DND-41 (cell line): ENCODE results near the gene DSTN.

Experiments
- ATAC-seq: fragments of 200-7000 bp; cut with Tn5 transposase; 3 replicates; pipeline ENCODE4 v1.9.1; 2021; ENCODE audit warnings: low read depth; ENCODE audit not compliant: insufficient read depth
- DNase-seq: peaks from one replicate; pipeline ENCODE4 v3.0.0-alpha.2; 2020
- H2AFZ ChIP-seq: 2 replicates; pipeline ENCODE4 v1.6.0; 2012; ENCODE audit warnings: low read depth, low read length
- H3K27ac ChIP-seq: 2 replicates; pipeline ENCODE4 v1.5.1; 2012; ENCODE audit warnings: low read length, inconsistent platforms
- H3K27me3 ChIP-seq: fragments of 200-600 bp; sonication (generic); 2 replicates; pipeline ENCODE4 v1.6.0; 2012; ENCODE audit warnings: low read length, mild to moderate bottlenecking, inconsistent platforms; ENCODE audit not compliant: insufficient read depth, poor library complexity
- H3K36me3 ChIP-seq: 2 replicates; pipeline ENCODE4 v1.5.1; 2012; ENCODE audit warnings: low read length, inconsistent platforms; ENCODE audit not compliant: insufficient read depth
- H3K4me1 ChIP-seq: 2 replicates; pipeline ENCODE4 v1.5.1; 2012; ENCODE audit warnings: mild to moderate bottlenecking, low read length; ENCODE audit not compliant: insufficient read depth
- H3K4me2 ChIP-seq: 2 replicates; pipeline ENCODE4 v1.6.0; 2012; ENCODE audit warnings: mild to moderate bottlenecking, moderate library complexity, low read length, inconsistent platforms; ENCODE audit not compliant: insufficient read depth
- H3K4me3 ChIP-seq, 2 experiments: fragments of 200-600 bp in 1 of 2; shearing (Covaris generic) in 1 of 2; 2 replicates each; pipeline ENCODE4 v1.5.1; 2012 to 2016; ENCODE audit warnings: inconsistent platforms in 2 of 2, low read length in 2 of 2, mild to moderate bottlenecking in 2 of 2, low read depth in 1 of 2, moderate library complexity in 1 of 2
- H3K79me2 ChIP-seq: 2 replicates; pipeline ENCODE4 v1.6.0; 2012; ENCODE audit warnings: low read length, inconsistent platforms; ENCODE audit not compliant: insufficient read depth
- H3K9ac ChIP-seq: 2 replicates; pipeline ENCODE4 v1.6.0; 2012; ENCODE audit warnings: low read depth, mild to moderate bottlenecking, inconsistent platforms, low read length, moderate library complexity
- H3K9me3 ChIP-seq: 2 replicates; pipeline ENCODE4 v1.5.1; 2012; ENCODE audit warnings: low read length, moderate library complexity, mild to moderate bottlenecking, inconsistent platforms; ENCODE audit not compliant: insufficient read depth, severe bottlenecking
- H4K20me1 ChIP-seq: 2 replicates; pipeline ENCODE4 v1.6.0; 2012; ENCODE audit warnings: low read length; ENCODE audit not compliant: insufficient read depth
- EZH2 ChIP-seq: IDR thresholded peaks from 3 replicates; pipeline ENCODE4 v1.6.1; 2012; ENCODE audit warnings: borderline replicate concordance, low read depth, mild to moderate bottlenecking, moderate library complexity, low read length, inconsistent platforms; ENCODE audit not compliant: severe bottlenecking
- TF ChIP-seq, protein P1 (sequence below): IDR thresholded peaks from 2 replicates; pipeline ENCODE4 v1.5.1; 2012; ENCODE audit warnings: borderline replicate concordance, low read length, moderate library complexity, mild to moderate bottlenecking; ENCODE audit not compliant: poor library complexity, severe bottlenecking; ENCODE audit errors: extremely low read depth

The DSTN gene

DNA sequence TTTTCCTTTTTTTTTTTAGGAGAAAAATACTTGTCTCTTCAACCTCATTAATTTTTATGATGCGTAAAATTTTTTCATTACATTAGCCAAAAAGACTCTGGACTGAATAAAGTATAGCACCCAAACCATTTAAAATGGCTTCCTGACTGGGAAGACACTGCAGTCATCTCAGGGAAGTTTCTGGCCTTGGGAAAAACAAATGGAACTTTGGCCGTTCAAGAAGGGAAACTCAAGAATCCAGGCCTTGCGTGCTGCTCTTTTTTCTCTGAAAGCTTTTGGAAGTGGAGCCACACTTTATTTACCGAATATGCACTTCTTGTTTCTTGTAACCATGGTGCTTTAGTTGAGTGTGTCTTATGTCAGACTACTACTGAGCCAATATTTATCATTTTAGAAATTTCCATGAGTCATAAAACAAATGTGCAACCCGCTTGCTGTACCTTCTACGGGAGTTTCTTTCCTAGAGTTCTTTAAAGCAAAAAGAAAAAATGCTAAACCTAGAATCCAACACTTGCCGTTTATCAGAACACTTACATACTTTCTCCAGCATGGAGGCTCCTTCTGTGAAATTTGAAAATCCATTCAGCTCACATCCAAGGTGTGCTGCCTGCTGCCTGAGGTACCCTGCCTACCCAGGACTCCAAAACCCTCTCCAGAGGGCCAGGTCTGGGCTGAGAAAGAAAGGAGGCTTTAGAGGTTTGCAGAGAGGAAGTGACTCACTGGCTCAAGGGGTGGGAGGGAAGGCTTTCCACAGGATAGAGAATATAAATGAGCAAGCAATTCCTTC is 11.5 kb upstream of the DSTN start:
- Histone ChIP-seq H3K4me2 (no peak overlapping the region), H3K79me2 (no peaks in the 10 kb centered on the region), H3K27me3 (peaks cover 3% of the 10 kb centered on the region), H3K9ac (no peak overlapping the region), H2AFZ (no peak overlapping the region), H3K36me3 (no peaks in the 10 kb centered on the region), H3K9me3 (no peaks in the 10 kb centered on the region), H3K4me3 (no peak overlapping the region), H4K20me1 (no peaks in the 10 kb centered on the region), H3K4me1 (no peaks in the 10 kb centered on the region), H3K27ac (no peak overlapping the region)
- TF ChIP-seq EZH2: no peak
- TF ChIP-seq, protein P1, sequence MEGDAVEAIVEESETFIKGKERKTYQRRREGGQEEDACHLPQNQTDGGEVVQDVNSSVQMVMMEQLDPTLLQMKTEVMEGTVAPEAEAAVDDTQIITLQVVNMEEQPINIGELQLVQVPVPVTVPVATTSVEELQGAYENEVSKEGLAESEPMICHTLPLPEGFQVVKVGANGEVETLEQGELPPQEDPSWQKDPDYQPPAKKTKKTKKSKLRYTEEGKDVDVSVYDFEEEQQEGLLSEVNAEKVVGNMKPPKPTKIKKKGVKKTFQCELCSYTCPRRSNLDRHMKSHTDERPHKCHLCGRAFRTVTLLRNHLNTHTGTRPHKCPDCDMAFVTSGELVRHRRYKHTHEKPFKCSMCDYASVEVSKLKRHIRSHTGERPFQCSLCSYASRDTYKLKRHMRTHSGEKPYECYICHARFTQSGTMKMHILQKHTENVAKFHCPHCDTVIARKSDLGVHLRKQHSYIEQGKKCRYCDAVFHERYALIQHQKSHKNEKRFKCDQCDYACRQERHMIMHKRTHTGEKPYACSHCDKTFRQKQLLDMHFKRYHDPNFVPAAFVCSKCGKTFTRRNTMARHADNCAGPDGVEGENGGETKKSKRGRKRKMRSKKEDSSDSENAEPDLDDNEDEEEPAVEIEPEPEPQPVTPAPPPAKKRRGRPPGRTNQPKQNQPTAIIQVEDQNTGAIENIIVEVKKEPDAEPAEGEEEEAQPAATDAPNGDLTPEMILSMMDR: no peak
- DNase-seq (no peak), ATAC-seq (peak; percentile 44; the same call in 1 of the 3 replicates)

GRCh38 chr20:17558941-17559304 is 11.0 kb upstream of the DSTN start:
- H3K27me3 ChIP-seq: peaks cover 2% of the 10 kb centered on the region
- H3K79me2 ChIP-seq: no peaks in the 10 kb centered on the region
- H3K27ac ChIP-seq: no peak overlapping the region
- H4K20me1 ChIP-seq: no peaks in the 10 kb centered on the region
- no peak for DNase-seq
- H3K4me1 ChIP-seq: no peaks in the 10 kb centered on the region
- H3K9me3 ChIP-seq: no peaks in the 10 kb centered on the region
- H3K9ac ChIP-seq: no peak overlapping the region
- no peaks in the 10 kb centered on the region for H3K36me3 ChIP-seq
- H3K4me2 ChIP-seq: no peak overlapping the region
- H3K4me3 ChIP-seq: no peak overlapping the region
- ATAC-seq: no peak
- H2AFZ ChIP-seq: no peak overlapping the region
- TF ChIP-seq, protein P1: no peak
- TF ChIP-seq EZH2: no peak

- ATAC-seq (no peak), DNase-seq (no peak)
- Histone ChIP-seq H3K27me3 (no peaks in the 10 kb centered on the region), H3K4me3 (no peak overlapping the region), H3K79me2 (no peaks in the 10 kb centered on the region), H3K36me3 (no peaks in the 10 kb centered on the region), H4K20me1 (no peaks in the 10 kb centered on the region), H2AFZ (no peak overlapping the region), H3K9ac (no peak overlapping the region), H3K27ac (no peak overlapping the region), H3K9me3 (no peaks in the 10 kb centered on the region), H3K4me1 (no peaks in the 10 kb centered on the region), H3K4me2 (no peak overlapping the region)
- no peak for TF ChIP-seq EZH2
- TF ChIP-seq, protein P1: no peak
Measured at GRCh38 chr20:17559338-17559737, 10.5 kb upstream of the DSTN start.
